H1 (cell line): ENCODE measurements around the gene CD4. TPM values are rescaled to one million over a fixed set of nuclear protein-coding genes. Genes with fewer than 3 reads are reported as not detected.
A peak's percentile ranks its signal among the peaks of the same experiment; 100 is the strongest.

Source experiments
- ATF2 ChIP-seq: IDR thresholded peaks from 2 replicates; pipeline ENCODE4 v1.6.1; 2012; ENCODE audit warnings: low read length, inconsistent platforms
- BACH1 ChIP-seq: IDR thresholded peaks from 2 replicates; pipeline ENCODE4 v1.6.1; 2012; ENCODE audit warnings: low read length, improper control_type of control experiment
- BRCA1 ChIP-seq: IDR thresholded peaks from 2 replicates; pipeline ENCODE4 v1.6.1; 2012; ENCODE audit warnings: low read depth, low read length, improper control_type of control experiment
- CHD1 ChIP-seq: IDR thresholded peaks from 2 replicates; pipeline ENCODE4 v1.6.1; 2012; ENCODE audit warnings: low read depth, low read length, improper control_type of control experiment
- CTBP2 ChIP-seq: IDR thresholded peaks from 2 replicates; pipeline ENCODE4 v1.7.0; 2011; ENCODE audit warnings: borderline replicate concordance, mild to moderate bottlenecking, moderate library complexity, mixed read lengths, low read length; ENCODE audit not compliant: insufficient read depth, insufficient read length
- CTCF ChIP-seq, 3 experiments: IDR thresholded peaks; 1 replicate in 2 of 3; 2 replicates in 1 of 3; pipeline versions ENCODE4 v1.5.1 to v1.6.1; 2011; ENCODE audit warnings: low read length in 3 of 3, mild to moderate bottlenecking in 3 of 3, inconsistent platforms in 2 of 3, low read depth in 1 of 3, moderate library complexity in 1 of 3; ENCODE audit not compliant: insufficient read depth in 1 of 3; ENCODE audit errors: control extremely low read depth in 1 of 3
- EGR1 ChIP-seq: IDR thresholded peaks from 2 replicates; pipeline ENCODE4 v1.6.1; 2011; ENCODE audit warnings: low read depth, low read length, borderline replicate concordance
- HDAC2 ChIP-seq, 2 experiments: fragments of 300-600 bp in 1 of 2; sonication (generic) in 1 of 2; IDR thresholded peaks; 2 replicates each; pipeline ENCODE4 v1.6.1; 2011 to 2012; ENCODE audit warnings: low read depth in 2 of 2, low read length in 2 of 2, mild to moderate bottlenecking in 2 of 2, moderate library complexity in 2 of 2, borderline replicate concordance in 1 of 2, inconsistent platforms in 1 of 2
- JUN ChIP-seq: IDR thresholded peaks from 2 replicates; pipeline ENCODE4 v1.6.1; 2011; ENCODE audit warnings: low read depth, mild to moderate bottlenecking, improper control_type of control experiment, low read length
- JUND ChIP-seq: IDR thresholded peaks from 2 replicates; pipeline ENCODE4 v1.6.1; 2011; ENCODE audit warnings: mild to moderate bottlenecking, improper control_type of control experiment, low read length
- KDM4A ChIP-seq: IDR thresholded peaks from one replicate; pipeline ENCODE4 v1.7.1; 2012; ENCODE audit warnings: low read depth, mild to moderate bottlenecking, moderate library complexity, low read length, inconsistent platforms; ENCODE audit not compliant: severe bottlenecking
- MAFK ChIP-seq: IDR thresholded peaks from 2 replicates; pipeline ENCODE4 v1.6.1; 2012; ENCODE audit warnings: low read depth, mild to moderate bottlenecking, improper control_type of control experiment, low read length
- NRF1 ChIP-seq: IDR thresholded peaks from 2 replicates; pipeline ENCODE4 v1.6.1; 2011; ENCODE audit warnings: mild to moderate bottlenecking, low read depth, low read length, improper control_type of control experiment
- POU5F1 ChIP-seq: IDR thresholded peaks from 2 replicates; pipeline ENCODE4 v1.6.1; 2011; ENCODE audit warnings: low read depth, mild to moderate bottlenecking, low read length, moderate library complexity
- RFX5 ChIP-seq: IDR thresholded peaks from 2 replicates; pipeline ENCODE4 v1.6.1; 2011; ENCODE audit warnings: low read depth, low read length, improper control_type of control experiment, borderline replicate concordance
- RXRA ChIP-seq: IDR thresholded peaks from 2 replicates; pipeline ENCODE4 v1.6.1; 2011; ENCODE audit warnings: low read depth, mild to moderate bottlenecking, low read length, moderate library complexity; ENCODE audit not compliant: insufficient read depth
- SIX5 ChIP-seq: IDR thresholded peaks from 2 replicates; pipeline ENCODE4 v1.6.1; 2011; ENCODE audit warnings: mild to moderate bottlenecking, low read depth, low read length
- TAF7 ChIP-seq: optimal IDR thresholded peaks from 2 replicates; pipeline ENCODE3; 2011; ENCODE audit warnings: low read depth, mild to moderate bottlenecking, inconsistent platforms, low read length, moderate library complexity, borderline replicate concordance
- TCF12 ChIP-seq: IDR thresholded peaks from 2 replicates; pipeline ENCODE4 v1.6.1; 2011; ENCODE audit warnings: low read depth, mild to moderate bottlenecking, low read length
- ZNF274 ChIP-seq: IDR thresholded peaks from 2 replicates; pipeline ENCODE4 v1.7.0; 2012; ENCODE audit warnings: low read length, borderline replicate concordance; ENCODE audit errors: extremely low read depth
- polyA plus RNA-seq, 7 experiments: library from polyadenylated mRNA; depleted of rRNA in 3 of 7; stranded (reverse) in 5 of 7; unstranded in 2 of 7; fragments of >200 nt in 5 of 7; fragments of 200-250 nt in 2 of 7; gene quantifications; 1 replicate in 5 of 7; 2 replicates in 1 of 7; 4 replicates in 1 of 7; pipeline versions ENCODE4 v1.2.1 to v1.2.3, GENCODE V29; 2011 to 2013; ENCODE audit warnings: missing spikeins in 2 of 7, mixed read lengths in 2 of 7
- total RNA-seq: library from RNA; stranded (reverse); fragmentation: NEBNext Ultra II Directional; extraction: Animal tissue kit (Norgen Biotek cat#: 25700); gene quantifications from 2 replicates; pipeline ENCODE4 v1.2.1, GENCODE V29; 2021

Gene CD4
- total and polyA plus RNA-seq, 2 of the 8 experiments (the other 6 are each of a cell fraction or from before 2014, with no cell fraction given): 3.4 to 5.1 TPM

DNA sequence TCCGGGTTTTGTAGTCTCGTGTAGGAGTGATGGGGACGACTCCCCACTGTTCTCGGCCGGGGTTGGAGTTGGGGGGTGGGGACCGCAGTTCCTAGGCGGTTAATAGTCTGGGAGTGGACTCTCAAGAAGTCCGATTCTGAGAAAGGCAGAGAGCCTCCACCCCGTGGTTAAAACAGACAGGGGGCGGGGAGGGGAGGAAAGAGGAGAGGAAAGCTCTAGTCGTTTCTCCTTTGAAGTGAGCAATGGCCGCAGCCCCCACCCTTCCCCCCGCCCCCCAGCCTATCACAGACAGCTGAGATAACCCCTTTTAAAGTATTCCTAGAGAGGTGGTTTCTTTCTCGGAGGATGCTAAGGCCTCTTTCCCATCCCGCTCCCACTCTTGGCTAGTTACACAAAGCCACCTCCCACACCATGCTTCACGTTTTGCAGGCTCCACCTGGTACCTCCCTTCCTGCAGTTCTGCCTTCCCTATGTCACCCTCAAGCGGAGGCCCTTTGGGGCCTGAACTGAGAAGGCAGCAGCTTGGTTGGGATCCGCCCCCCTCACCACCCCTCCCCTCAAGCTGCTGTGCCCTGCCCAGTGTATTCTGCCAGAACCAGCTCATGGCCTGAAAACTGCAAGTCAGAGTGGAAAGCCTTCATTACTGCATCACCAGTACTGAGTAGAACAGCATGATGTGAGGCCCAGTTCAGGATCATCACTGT, 63.5 kb downstream of the CD4 start (continued):
- no peak for TF ChIP-seq RXRA
- TF ChIP-seq JUND: no peak
- no peak for TF ChIP-seq MAFK
- TF ChIP-seq JUN: no peak
- TF ChIP-seq BACH1: no peak
- peak; percentile 31; the same call in 1 of the 2 replicates for TF ChIP-seq EGR1
- TF ChIP-seq NRF1: no peak
- TF ChIP-seq RFX5: no peak
- no peak for TF ChIP-seq CHD1
- TF ChIP-seq TCF12: no peak
- TF ChIP-seq ATF2: no peak
- no peak for TF ChIP-seq CTBP2
- TF ChIP-seq TAF7: no peak
- TF ChIP-seq BRCA1: no peak
- TF ChIP-seq KDM4A: peak; percentile 28
- TF ChIP-seq HDAC2 (IDR thresholded peaks at IDR 0.05; ENCODE audit: borderline replicate concordance in 1 of 2, low read depth in 2 of 2, low read length in 2 of 2): no peak
- no peak for TF ChIP-seq ZNF274
- no peak for TF ChIP-seq POU5F1
- TF ChIP-seq SIX5: no peak
- TF ChIP-seq CTCF (IDR thresholded peaks at IDR 0.05; ENCODE audit: control extremely low read depth in 1 of 3, insufficient read depth in 1 of 3, low read depth in 1 of 3, low read length in 3 of 3): 0 out of 4 replicates have a peak, but pooled peaks of 1 of the 3 experiments have one; percentile 4
